Mucosa of stomach (tissue), 1 donor: ENCODE measurements around the gene ELANE.
"Not testable (repeated sequence)": the region's sequence is repeated elsewhere in the genome, so short reads cannot be mapped to it uniquely, and the experiment has no call there.

Source experiments
- H3K27me3 ChIP-seq: one replicate; pipeline ENCODE4 v1.7.0; 2013; ENCODE audit warnings: mild to moderate bottlenecking, low read length; ENCODE audit not compliant: control insufficient read depth, insufficient read depth
- H3K36me3 ChIP-seq: one replicate; pipeline ENCODE4 v1.7.0; 2013; ENCODE audit warnings: low read length; ENCODE audit not compliant: control insufficient read depth, insufficient read depth
- H3K4me1 ChIP-seq: one replicate; pipeline ENCODE4 v1.7.0; 2013; ENCODE audit warnings: mild to moderate bottlenecking, low read length; ENCODE audit not compliant: control insufficient read depth, insufficient read depth
- H3K4me3 ChIP-seq: one replicate; pipeline ENCODE4 v1.7.0; 2013; ENCODE audit warnings: low read length
- H3K9ac ChIP-seq: one replicate; pipeline ENCODE4 v1.7.0; 2013; ENCODE audit warnings: mild to moderate bottlenecking, low read length, moderate library complexity
- H3K9me3 ChIP-seq: one replicate; pipeline ENCODE4 v1.7.0; 2013; ENCODE audit warnings: mild to moderate bottlenecking, low read length, moderate library complexity; ENCODE audit not compliant: control insufficient read depth
- donor health status: Pancreatic carcinoma.

Gene ELANE

DNA sequence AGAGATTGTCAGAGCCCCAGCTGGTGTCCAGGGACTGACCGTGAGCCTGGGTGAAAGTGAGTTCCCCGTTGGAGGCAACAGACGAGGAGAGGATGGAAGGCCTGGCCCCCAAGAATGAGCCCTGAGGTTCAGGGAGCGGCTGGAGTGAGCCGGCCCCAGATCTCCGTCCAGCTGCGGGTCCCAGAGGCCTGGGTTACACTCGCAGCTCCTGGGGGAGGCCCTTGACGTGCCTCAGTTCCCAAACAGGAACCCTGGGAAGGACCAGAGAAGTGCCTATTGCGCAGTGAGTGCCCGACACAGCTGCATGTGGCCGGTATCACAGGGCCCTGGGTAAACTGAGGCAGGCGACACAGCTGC lies 1.1 kb upstream of the ELANE start:
- H3K4me3 ChIP-seq: no peak overlapping the region
- H3K36me3 ChIP-seq: no peaks in the 10 kb centered on the region
- no peaks in the 10 kb centered on the region for H3K9me3 ChIP-seq
- H3K9ac ChIP-seq: no peak overlapping the region
- peaks cover 42% of the 10 kb centered on the region for H3K27me3 ChIP-seq
- H3K4me1 ChIP-seq: no peaks in the 10 kb centered on the region

GRCh38 chr19:853014-853585 lies 997 bp downstream of the ELANE start:
- H3K4me3 ChIP-seq: no peak overlapping the region
- no peak overlapping the region for H3K9ac ChIP-seq
- H3K27me3 ChIP-seq: peaks cover 27% of the 10 kb centered on the region
- no peaks in the 10 kb centered on the region for H3K36me3 ChIP-seq
- H3K9me3 ChIP-seq: no peaks in the 10 kb centered on the region
- no peaks in the 10 kb centered on the region for H3K4me1 ChIP-seq

DNA sequence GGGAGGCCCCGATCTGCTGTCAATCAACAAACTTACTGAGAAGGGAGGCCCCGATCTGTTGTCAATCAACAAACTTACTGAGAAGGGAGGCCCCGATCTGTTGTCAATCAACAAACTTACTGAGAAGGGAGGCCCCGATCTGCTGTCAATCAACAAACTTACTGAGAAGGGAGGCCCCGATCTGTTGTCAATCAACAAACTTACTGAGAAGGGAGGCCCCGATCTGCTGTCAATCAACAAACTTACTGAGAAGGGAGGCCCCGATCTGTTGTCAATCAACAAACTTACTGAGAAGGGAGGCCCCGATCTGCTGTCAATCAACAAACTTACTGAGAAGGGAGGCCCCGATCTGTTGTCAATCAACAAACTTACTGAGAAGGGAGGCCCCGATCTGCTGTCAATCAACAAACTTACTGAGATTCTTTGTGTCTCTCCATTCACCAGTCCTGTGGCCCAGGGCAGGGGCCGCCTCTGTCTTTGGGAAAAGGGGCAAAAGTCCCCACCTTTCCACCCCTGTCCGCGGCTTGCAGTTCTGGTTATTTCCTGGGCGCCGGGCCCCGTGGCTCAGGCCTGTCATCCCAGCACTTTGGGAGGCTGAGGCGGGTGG lies 1.6 kb downstream of the ELANE start:
- not testable (repeated sequence) for H3K36me3 ChIP-seq, H3K4me1 ChIP-seq, H3K4me3 ChIP-seq, H3K9me3 ChIP-seq, H3K9ac ChIP-seq
- peaks cover 21% of the 10 kb centered on the region for H3K27me3 ChIP-seq

DNA sequence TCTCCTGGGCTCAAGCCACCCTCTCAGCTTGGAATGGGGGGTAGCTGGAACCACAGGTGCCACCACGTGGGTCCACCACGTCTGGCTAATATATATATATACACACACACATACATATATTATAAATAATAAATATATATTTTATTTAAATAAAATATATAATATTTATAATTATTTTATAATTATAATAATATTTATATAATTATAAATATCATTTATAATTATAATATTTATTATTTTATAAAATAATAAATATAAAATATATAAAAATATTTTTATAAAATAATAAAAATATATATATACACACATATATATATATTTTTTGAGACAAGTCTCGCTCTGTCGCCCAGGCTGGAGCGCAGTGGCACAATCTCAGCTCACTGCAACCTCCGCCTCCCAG lies 2.4 kb downstream of the ELANE start:
- Histone ChIP-seq H3K36me3 (no peaks in the 10 kb centered on the region), H3K4me3 (no peak overlapping the region), H3K9ac (no peak overlapping the region), H3K9me3 (no peaks in the 10 kb centered on the region), H3K4me1 (peaks cover 5% of the 10 kb centered on the region), H3K27me3 (peaks cover 21% of the 10 kb centered on the region)

- peaks cover 8% of the 10 kb centered on the region for H3K4me1 ChIP-seq
- H3K4me3 ChIP-seq: no peak overlapping the region
- H3K9ac ChIP-seq: no peak overlapping the region
- peaks cover 26% of the 10 kb centered on the region for H3K27me3 ChIP-seq
- H3K36me3 ChIP-seq: no peaks in the 10 kb centered on the region
- H3K9me3 ChIP-seq: no peaks in the 10 kb centered on the region
These were observed 3.0 kb downstream of the ELANE start for GRCh38 chr19:855142-855541.

DNA sequence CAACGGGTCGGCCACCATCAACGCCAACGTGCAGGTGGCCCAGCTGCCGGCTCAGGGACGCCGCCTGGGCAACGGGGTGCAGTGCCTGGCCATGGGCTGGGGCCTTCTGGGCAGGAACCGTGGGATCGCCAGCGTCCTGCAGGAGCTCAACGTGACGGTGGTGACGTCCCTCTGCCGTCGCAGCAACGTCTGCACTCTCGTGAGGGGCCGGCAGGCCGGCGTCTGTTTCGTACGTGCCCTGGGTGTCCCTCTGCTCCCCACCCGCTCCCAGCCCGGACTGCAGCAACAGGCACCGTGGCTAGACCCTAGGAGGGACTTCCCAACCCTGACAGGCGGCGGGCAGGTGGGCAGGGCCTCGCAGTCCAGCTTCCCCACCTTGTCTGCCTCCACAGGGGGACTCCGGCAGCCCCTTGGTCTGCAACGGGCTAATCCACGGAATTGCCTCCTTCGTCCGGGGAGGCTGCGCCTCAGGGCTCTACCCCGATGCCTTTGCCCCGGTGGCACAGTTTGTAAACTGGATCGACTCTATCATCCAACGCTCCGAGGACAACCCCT lies 3.5 kb downstream of the ELANE start:
- Histone ChIP-seq H3K9me3 (no peaks in the 10 kb centered on the region), H3K36me3 (no peaks in the 10 kb centered on the region), H3K27me3 (peaks cover 27% of the 10 kb centered on the region), H3K9ac (no peak overlapping the region), H3K4me3 (no peak overlapping the region), H3K4me1 (peaks cover 8% of the 10 kb centered on the region)

DNA sequence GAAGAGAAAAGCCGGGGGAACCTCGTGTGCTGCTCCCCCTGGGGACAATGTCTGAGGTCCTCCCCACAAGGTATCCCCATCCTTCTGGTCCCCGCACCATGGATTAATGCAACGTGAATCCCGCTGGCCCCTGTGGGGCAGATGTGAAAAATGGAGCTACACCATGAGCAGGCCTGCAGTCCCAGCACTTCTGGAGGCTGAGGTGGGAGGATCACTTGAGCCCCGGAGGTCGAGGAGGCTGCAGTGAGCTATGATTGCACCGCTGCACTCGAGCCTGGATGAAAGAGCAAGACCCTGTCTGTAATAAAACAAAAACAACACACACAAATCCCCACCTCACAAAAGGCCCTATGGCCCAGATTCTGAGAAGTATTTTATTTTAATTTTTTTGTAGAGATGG lies 6.2 kb downstream of the ELANE start:
- no peaks in the 10 kb centered on the region for H3K9me3 ChIP-seq
- H3K4me3 ChIP-seq: no peak overlapping the region
- peaks cover 15% of the 10 kb centered on the region for H3K27me3 ChIP-seq
- no peaks in the 10 kb centered on the region for H3K36me3 ChIP-seq
- peaks cover 17% of the 10 kb centered on the region for H3K4me1 ChIP-seq
- H3K9ac ChIP-seq: no peak overlapping the region

DNA sequence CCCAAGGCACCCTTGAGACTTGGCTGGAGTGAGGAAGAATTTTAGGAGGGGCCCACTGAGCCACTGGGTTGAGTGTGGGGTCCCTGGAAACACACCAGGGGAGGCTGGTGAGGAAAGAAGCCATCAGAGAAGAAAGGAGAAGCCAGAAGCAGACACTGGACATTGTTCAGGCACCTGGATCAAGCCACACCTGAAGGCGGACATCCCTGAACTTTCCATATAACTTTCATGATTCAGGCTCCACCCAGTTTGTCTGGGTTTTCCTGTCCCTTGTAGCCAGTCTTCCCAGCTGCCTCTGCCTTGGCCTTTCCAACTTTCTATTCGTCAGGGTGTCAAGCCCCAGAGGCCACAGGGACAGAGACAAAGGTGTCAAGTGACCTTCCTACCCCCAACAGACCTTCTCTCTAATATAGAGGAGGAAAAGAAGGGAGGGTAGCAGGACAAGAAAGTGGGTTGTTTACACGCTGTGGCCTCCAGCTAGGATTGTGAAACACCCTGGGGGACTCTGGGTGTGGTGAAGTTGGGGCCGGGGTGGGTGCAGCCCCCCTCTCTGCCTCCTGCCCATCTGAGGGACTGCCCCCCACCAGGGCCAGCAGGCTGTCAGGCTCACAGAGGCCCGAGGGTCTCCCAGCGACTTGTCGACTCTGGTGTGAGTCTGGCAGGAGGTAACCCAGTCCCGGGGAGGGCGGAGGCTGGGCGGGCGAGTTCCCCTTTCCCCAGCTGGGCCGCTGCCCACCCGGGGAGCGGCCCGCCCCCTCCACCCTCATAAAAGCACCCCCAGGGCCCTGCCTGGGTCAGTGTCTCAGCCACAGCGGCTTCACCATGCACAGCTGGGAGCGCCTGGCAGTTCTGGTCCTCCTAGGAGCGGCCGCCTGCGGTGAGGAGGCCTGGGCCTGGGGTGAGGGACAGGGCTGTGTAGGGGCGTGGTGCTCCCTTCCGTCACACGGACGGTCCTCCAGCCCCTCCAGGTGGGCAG lies 7.1 kb downstream of the ELANE start, which contains the start of gene CFD:
TSS of gene CFD (plus strand) at position 797 of the 976 bp plus-strand sequence. CDS start at position 823, 26 bp downstream.
- no peak within 1 kb of the TSS for H3K4me3 ChIP-seq
- peaks cover 14% of the 10 kb centered on the region for H3K27me3 ChIP-seq
- no peaks in the 10 kb centered on the region for H3K36me3 ChIP-seq
- peaks cover 22% of the 10 kb centered on the region for H3K4me1 ChIP-seq
- no peaks in the 10 kb centered on the region for H3K9me3 ChIP-seq
- H3K9ac ChIP-seq: peak within 1 kb of the TSS; percentile 15

- no peak overlapping the region for H3K4me3 ChIP-seq
These were observed 9.1 kb downstream of the ELANE start for GRCh38 chr19:861141-861755.

GRCh38 chr19:861756-862580 lies 9.9 kb downstream of the ELANE start:
- H3K36me3 ChIP-seq: no peaks in the 10 kb centered on the region
- H3K4me1 ChIP-seq: peaks cover 22% of the 10 kb centered on the region
- no peak overlapping the region for H3K4me3 ChIP-seq
- no peaks in the 10 kb centered on the region for H3K9me3 ChIP-seq
- H3K27me3 ChIP-seq: peaks cover 14% of the 10 kb centered on the region
- H3K9ac ChIP-seq: no peak overlapping the region

More at GRCh38 chr19:861141-861755, 9.1 kb downstream of the ELANE start:
- Histone ChIP-seq H3K36me3 (no peaks in the 10 kb centered on the region), H3K27me3 (peaks cover 14% of the 10 kb centered on the region), H3K4me1 (peaks cover 22% of the 10 kb centered on the region), H3K9me3 (no peaks in the 10 kb centered on the region), H3K9ac (no peak overlapping the region)
